ENCODE measurements around the gene TMOD1.
"Not testable (repeated sequence)": the region's sequence is repeated elsewhere in the genome, so short reads cannot be mapped to it uniquely, and the experiment has no call there.

The TMOD1 gene

DNA sequence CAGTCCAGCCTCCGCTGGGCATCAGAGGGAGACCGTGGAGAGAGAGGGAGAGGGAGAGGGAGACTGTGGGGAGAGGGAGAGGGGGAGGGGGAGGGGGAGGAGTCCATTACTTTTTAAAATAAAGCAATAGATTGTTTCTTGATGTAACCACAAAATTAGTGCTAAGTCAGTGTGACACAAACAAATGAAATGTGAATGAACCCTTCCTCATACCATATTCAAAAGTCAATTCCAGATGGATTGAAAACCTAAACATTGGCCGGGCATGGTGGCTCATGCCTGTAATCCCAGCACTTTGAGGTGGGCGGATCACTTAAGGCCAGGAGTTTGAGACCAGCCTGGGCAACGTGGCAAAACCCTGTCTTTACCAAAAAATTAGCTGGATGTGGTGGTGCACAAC, 2.6 kb upstream of the TMOD1 start:
- not testable (repeated sequence) for DNase-seq (ENCODE audit: low read depth)

DNA sequence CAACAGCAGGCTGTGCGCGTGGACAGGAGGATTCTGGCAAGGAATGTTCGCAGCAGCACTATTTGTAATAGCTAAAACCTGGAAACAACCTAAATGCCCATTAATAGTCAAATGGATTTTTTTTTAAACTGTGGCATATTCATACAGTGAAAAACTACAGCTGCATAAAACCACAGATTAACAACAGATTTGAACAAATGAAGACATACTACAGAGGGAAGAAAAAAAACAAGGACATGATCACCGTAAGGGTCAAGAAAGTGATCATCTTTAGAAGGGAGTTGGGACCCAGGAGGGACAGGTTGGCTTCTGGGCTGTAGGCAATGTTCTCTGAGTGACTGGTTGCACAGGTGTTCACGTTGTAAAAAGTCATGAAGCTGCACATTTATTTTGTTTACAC, 1.2 kb upstream of the TMOD1 start:
- no peak for DNase-seq (ENCODE audit: low read depth)

DNA sequence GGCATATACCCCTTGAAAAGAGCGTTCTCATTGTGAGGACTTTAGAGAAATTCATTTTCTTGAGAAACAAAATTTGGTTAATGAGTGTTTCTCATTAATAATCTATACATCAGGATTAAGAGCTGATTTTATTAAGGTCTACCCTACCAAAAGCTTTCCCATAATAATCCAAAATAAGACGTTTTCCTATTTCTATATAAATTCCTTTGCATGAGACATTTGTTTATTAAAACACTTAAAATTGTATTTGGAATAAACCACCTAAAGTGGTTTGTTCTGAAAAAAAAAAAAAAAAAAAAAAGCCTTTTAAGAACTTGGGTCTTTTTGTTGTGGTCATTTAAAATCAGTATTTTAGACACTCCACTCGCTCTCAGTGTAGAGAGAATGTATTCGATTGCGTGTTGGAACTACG, 695 bp upstream of the TMOD1 start:
- no peak for DNase-seq (ENCODE audit: low read depth)

DNA sequence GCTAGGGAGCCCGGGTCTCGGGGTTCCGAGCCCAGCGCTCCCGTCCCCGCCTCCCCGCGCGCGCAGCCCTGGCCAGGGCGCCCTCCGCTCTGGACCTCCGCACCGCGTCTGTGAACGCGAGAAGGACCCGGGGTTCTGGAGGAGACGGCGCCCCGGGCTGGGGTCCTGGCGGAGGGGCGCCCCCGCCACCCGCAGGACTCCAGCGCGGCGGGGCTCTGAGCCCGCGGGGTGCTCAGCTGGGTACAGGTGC, 431 bp downstream of the TMOD1 start:
- DNase-seq (ENCODE audit: low read depth): no peak

DNA sequence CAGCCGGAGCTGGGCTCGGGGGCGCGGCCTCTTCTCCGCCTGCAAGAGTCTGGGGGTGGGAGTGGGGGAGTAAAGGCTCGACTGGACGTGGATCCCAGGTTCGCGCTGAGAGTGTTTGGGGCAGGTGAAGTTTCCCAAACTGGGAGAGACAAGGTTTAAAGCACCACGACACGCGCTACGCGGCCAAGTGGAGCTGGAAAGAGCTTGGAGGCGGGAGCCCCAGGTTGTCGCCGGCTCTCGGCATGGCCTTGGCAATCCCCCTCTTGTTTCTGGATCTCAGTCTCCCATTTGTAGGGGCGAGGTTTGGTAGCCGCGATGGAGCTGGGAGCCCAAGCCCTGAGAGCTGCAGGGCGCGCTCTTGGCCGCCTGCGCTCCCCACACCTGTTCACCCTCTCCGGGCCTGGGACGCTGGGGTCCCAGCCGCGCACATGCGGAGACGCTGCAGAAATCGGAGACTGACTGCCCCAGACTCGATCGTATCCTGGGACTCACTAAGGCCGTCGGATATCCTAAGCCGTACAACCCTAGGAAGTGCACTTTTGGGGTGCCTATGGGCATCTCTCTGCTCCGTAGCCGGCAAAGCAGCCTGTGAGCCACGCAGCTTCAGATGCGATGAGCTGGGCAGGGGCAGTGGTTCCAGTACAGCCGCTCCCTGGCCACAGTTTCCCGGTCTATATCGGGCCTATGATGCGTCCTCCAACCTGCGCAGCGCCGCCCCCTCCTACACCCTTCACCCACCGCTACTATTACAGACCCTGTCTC, 937 bp downstream of the TMOD1 start:
- DNase-seq (ENCODE audit: low read depth): no peak

DNA sequence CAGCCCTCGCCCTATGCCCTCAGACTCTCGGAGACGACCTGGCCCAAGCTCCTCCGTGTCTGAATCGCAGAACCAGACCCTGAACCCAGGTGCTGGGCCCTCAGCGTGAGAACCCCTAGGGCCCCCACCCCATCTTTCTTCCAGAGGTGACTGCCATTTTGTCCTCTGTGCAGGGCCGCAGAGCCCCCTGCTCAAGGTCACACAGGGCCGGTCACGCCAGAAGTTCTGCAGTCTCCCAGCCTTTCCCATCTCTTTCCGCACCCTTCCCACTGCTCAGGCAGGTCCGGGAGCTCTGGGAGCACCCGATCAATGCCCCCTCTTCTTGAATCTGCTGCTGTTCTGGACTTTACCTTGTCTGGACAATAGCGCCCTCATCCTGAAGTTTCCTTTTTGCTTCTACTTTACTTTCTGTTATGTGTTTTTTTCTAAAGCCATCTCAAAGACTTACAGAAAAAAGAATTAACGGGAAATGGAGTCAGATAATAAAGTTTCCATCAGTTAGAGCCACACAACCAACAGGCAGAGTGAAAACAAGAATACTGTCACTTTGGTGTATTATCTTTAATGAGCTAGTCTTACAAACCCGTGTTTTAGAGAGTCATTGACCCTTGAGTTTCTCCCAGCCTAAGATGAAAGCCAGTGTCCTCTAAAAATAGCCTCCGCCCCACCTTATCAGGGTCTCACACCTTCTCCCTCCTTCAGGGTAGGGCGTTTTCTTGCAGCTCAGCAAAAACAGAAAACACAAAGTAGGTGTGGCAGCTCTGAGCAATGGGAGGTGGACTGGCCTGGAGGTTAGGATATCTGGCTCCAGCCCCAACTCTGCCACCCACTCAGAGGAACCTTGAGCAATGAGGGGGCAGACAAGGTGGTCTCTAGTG, 1.8 kb downstream of the TMOD1 start:
- DNase-seq (ENCODE audit: low read depth): no peak

DNA sequence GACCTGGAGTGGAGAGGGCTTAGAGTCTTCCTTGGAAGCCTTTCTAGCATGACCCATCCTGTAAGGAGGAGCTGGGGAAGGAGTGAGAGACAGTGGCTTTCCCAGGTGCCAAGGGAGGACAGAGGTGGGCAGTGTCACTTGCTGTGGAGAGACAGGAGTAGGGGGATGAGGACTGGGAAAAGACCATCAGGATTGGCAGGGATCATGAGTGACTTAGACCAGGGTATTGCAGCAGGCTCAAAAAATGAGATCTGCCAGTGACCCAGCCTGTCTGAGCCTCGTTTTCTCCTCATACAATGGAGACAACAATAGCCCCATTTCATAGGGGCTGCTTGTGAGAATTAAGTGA, 2.4 kb downstream of the TMOD1 start:
- no peak for DNase-seq (ENCODE audit: low read depth)

DNA sequence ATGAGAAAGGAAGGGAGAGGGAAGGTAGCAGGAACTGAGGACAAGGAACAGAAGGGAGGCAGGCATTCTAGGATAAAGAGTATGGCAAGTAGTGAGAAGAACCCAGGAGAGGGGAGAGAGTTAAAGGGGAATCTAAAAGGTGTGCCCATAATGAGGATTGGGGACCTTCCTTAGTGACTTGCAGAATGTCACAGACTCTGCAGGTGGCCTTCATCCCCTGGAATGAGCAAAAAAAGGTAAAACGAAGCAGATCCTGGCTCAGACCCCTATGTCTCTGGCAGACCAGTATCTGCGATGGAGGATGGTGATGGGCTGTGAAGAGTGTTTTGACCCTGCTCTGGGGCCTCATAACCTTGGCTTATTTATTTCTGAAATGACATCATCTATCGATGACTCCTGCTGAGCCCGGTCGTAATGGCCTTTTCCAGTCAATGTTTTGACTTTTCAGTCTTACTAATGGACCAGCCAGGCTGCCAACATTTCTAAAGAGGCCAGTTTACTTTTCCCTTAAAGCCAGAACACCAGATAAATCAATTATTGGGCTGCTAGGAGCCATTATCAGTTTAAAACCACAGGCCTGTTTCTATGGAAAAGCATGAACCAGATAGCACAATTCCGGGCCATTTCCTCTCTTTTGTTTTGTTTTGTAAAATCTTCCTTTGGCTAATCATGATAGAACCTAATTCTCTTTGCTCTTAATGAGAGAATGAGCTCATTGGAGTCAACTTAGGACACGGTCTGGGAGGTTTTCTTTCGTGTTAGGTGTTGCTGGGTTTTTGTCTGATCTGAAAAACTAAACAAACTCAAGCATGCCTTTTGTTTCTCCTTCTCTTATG, 3.1 kb downstream of the TMOD1 start:
- DNase-seq (ENCODE audit: low read depth): no peak

DNA sequence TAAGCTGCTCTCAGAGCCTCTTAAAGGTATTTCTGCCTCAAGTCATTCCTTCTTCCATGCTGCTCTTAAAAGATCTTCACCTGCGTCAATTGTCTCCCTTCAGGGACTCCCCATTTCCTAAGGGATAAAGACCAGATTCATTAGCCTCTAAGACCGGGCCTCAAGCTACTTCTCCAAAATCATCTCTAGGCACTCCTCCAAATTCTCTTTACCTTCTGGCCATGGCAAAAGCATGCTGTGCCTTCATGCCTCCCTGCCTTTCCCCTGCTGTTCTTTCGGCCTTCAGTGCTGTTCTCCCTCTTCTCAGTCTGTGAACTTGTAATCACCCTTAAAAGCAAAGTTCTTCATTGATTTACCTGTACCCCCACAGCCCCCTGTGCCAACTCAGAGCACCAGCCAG, 4.4 kb downstream of the TMOD1 start:
- no peak for DNase-seq (ENCODE audit: low read depth)

DNA sequence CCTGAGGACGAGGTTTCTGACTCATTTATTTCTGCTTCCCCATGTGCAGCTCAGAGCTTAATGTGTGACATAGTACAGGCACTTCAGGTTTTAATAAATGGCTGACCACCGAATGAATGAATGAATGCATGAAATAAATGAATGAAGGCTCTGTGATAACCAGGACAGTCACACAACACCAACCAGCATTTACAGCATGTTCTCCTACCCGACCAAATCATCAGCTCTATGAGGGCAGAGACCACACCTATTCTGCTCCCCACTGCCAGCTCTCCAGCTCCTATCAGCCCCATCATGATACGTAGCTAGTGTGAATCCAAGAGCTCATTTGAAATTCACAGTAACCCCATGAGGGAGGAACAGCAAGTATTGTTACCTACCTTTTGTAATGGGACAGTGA, 4.8 kb downstream of the TMOD1 start:
- DNase-seq (ENCODE audit: low read depth): no peak

DNA sequence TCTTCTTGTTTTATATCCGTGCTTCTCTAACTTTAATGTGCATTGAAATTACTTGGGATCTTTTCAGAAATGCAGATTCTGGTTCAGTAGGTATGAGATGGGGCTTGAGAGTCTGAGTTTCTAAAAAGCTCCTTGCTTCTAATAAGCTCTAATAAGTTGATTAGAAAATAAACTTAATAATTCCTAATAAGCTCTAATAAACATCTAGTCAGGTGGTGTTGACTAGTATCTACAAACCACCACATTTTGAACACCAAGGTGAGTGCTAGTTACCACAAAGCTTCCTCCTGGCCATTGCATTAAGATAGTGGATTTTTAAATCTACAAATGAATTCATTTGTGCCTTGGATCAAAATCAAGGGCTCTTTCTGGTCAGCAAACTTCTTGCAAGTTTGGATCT, 5.3 kb downstream of the TMOD1 start:
- DNase-seq (ENCODE audit: low read depth): no peak

DNA sequence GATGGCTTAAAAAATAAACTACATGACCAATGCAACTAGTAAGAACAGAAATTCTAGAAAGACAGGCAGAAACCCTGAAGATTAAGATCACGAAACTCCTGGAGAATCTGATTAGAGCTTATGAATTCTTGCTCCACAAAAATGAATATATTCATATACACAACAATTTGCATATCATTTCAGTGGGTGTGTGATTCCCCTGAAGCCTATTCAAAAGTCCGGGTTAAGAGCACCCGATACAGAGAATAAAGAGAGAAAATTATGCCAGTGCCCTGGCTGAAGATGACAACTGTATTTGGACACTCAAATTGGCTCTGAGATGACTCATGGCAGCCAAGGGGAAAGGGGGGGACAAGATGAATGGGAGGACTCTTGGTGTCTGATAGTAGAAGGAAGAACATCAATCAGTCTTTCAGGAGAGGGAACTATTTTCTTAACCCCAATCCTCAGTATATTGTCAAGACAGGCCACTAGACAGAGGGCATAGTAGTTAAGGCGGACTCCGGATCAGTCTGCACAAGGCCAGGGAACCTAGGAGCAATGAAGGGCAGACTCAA, 6.0 kb downstream of the TMOD1 start:
- no peak for DNase-seq (ENCODE audit: low read depth)

DNA sequence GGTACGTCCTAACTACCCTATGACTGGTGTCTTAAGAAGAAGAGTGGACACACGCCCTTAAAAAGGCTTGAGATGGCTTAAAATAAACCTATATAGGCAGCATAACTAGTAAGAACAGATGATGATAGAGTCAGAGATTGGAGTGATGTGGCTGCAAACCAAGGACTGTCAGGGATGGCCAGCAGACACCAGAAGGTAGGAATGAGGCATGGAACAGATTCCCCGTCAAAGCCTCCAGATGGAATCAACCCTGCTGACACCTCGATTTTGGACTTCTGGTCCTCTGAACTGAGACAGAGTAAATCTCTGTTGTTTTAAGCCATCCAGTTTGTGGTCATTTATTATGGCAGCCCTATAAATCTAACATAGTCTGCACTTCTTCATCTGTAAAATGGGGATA, 7.4 kb downstream of the TMOD1 start:
- DNase-seq (ENCODE audit: low read depth): no peak

DNA sequence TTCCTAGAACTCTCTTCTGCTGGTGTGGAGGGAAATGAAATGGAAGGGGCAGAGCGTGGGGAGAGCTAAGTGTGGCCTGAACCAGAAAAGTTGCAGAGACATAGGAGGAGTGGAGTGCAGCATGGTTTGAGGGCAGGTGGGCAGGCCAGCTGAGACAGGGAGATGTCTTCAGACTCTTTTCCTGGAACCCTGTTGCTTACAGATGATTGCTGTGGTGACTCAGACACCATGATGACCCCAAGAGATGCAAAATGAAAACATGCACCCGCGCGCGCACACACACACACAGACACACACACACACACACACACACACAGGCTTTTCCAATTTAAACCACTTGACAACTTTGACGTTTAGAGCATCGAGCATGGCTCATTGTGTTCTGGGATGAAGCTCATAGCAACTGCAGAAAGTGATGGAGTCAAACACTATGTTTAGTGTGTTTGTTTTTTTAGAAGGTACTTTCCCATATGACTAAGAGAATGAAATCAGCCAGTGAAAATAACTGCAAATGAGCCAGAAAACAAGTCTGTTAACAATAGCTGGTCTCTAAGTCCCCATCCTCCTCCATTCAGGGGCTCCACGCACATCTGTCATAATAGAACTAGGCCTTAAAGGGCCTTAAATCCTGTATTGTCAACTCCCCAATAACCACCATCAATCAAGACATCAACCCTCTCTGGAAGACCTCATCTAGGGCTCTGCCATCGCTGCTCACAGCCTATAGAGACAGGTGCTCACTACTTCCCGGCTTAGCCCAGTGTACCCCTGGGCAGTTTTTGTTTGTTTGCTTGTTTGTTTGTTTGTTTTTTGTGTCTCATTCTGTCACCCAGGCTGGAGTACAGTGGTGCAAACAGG, 9.6 kb downstream of the TMOD1 start:
- DNase-seq (ENCODE audit: low read depth): no peak

DNA sequence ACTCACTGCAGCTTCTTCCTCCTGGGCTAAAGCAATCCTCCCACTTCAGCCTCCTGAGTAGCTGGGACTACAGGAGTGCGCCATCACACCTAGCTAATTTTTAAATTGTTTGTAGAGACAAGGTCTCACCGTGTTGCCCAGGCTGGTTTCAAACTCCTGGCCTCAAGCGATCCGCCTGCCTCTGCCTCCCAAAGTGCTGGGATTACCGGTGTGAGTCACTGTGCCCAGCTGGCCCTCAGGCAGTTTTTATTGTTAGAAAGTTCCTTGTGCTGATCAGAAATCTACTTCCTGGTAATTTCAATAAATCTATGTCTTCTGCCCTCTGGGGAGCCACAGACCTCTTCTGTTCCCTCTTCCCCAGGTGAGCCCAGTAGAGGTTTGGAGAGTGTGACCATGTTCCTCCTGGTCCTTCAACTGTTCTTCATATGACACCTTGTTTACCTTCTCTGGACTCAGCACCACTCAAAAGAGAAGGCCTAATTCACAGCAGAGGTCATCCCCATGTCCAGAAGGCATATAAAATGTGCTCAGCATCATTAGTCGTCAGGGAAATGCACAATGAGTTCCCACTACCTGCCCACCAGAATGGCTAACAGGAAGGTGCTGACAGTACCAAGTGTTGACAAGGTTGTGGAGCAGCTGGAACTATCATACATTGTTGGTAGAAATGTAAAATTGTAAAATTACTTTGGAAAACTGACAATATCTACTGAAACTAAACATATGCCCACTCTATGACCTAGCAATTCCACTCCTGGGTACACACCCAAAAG, 10.4 kb downstream of the TMOD1 start:
- no peak for DNase-seq (ENCODE audit: low read depth)

DNA sequence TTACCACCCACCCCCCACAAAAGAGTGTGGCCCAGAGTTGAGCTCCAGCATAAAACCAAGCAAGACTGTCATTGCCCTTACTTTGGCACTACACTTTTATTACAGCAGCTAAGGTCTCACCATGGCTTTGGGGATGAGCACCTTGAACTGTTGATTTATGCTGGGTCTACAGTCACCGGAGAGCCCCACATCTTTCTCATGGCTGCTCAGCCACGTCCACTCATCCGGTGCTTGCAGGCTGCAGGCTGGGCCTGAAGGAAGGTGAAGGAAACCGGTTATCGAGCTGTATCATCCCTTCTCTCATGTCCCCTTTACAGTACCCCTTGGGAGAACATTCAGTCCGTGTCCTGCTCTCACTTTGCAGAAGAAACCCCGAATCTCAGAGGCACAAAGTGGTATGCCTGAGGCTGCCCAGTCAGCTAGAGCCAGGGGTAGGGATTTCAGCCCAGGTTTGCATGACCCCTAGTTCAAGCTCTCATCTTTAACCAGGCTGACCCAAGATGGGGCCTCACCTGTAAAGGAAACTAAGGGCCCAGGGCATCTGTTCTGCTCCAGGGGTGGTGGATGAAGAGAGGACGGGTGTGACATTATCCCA, 11.6 kb downstream of the TMOD1 start:
- no peak for DNase-seq (ENCODE audit: low read depth)

DNA sequence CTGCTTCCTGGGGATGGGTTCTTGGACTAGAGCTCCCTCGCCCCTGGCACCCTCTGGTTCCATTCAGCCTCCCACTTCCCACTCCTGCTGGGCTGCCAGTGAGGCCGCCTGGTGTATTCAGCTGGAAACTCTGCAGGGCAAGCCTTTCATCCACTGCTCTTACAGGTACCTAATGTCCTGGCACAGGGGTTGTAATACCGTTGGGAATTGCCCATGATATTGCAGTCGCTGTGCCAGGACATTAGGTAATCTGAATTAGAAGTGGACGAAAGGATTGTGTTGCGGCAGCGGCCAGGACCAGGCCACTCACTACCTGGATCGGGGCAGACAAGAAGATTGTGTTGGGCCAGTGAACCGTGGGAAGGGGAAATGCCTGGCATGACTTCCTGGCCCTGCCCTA, 13.1 kb downstream of the TMOD1 start:
- DNase-seq (ENCODE audit: low read depth): no peak

DNA sequence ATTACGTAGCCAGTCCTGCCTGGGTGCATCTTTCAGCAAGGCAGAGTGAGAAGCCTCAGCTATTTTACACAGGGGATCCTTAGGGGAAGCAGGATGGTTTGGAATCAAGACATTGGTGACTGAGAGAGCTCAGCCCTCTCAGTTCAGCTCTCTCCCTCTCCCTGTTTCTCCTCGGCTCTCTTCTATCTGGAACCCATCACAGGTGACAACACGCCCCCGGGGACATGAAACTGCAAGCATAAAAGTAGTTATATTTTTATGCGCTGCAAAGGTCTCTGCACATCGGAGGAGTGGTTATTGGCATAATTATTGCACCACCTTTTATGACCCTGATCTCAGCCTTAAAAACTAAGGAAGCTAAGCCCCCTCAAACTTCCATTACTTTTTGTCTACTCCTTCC, 14.2 kb downstream of the TMOD1 start:
- DNase-seq (ENCODE audit: low read depth): no peak

DNA sequence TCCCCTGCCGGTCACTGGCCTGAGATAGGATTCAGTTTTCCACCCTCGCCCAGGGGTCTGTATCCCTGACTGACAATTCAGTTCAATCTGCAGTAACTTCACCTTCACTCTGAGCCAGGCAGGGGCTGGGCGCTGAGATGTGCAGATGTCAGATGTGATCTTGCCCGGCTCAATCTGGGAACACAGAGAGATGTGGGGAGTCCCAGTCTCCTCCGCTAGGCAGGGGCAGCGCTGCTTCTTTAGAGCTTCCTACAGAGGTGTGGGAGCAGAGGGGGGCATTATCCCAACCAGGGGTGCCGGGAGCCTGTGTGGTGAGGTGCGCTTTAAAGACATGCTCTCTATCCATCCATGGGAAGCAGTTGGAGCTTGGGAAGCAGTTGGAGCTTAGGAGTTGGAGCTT, 14.6 kb downstream of the TMOD1 start:
- DNase-seq (ENCODE audit: low read depth): no peak

DNA sequence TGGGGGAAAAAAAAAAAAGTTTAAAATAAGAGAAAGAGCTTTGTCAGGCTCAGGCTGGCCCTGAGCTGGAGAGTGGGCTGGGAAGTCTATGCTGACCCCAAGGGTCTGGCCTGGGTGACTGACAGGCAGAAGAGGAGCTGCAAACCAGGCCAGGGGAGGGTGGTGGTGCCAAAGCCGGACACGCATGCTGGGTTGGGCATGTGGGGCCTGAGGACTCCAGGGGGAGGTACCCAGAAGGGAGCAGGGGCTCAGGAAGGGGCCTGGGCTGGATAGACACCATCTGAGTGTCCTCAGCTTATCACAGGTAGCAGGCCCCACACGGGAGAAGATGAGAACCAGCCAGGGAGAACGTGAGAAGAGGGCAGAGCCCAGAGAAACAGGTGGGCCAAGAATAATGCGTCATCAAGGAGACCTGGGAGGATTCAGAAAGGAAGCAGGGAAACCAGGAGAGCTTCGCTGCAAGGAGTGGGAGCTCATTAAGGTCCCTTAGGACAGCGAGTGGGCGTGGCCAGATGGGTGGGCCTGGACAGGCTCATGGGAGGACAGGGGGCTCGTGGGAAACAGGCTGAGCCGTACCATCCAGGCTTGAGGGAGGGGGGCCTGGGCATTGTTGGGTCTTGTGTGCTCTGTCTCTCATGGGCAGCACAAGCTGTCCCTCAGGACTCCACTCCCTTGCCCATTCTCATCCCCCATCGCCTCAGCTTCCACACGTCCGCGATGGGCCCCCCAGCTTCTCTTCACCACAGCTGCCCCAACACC, 16.0 kb downstream of the TMOD1 start:
- DNase-seq (ENCODE audit: low read depth): no peak

Data from amniotic epithelial cell (primary cell).